Measurements from ENCODE around the gene SIK3.

Gene SIK3

DNA sequence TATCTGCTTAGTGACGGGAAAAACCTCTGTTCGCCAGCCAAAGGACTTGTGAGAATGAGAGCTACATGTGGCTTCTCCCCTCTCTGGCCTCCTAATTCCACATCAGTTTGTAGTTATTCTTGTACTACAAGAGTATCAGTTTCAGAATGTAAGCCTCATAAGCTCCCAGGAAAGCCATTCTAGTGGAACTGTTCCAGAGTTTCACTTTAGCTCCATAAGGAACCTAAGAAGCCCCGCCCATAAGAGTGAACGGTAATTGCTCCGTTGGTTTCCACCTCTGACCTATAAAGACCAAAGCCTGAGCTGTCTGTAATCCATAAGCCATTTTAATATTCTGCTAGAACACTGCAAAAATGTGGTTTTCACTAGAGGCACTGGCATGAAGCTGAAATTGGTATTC is 53.0 kb downstream of the SIK3 start:
- H3K4me3 ChIP-seq (ENCODE audit: low read depth, low read length), result no peak overlapping the region
- TF ChIP-seq MYC (IDR thresholded peaks at IDR 0.05; ENCODE audit: low read depth, low read length), result no peak
- TF ChIP-seq, protein P1, sequence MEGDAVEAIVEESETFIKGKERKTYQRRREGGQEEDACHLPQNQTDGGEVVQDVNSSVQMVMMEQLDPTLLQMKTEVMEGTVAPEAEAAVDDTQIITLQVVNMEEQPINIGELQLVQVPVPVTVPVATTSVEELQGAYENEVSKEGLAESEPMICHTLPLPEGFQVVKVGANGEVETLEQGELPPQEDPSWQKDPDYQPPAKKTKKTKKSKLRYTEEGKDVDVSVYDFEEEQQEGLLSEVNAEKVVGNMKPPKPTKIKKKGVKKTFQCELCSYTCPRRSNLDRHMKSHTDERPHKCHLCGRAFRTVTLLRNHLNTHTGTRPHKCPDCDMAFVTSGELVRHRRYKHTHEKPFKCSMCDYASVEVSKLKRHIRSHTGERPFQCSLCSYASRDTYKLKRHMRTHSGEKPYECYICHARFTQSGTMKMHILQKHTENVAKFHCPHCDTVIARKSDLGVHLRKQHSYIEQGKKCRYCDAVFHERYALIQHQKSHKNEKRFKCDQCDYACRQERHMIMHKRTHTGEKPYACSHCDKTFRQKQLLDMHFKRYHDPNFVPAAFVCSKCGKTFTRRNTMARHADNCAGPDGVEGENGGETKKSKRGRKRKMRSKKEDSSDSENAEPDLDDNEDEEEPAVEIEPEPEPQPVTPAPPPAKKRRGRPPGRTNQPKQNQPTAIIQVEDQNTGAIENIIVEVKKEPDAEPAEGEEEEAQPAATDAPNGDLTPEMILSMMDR (IDR thresholded peaks at IDR 0.05; ENCODE audit: low read depth, low read length), result no peak
- TF ChIP-seq, protein P2, sequence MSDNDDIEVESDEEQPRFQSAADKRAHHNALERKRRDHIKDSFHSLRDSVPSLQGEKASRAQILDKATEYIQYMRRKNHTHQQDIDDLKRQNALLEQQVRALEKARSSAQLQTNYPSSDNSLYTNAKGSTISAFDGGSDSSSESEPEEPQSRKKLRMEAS (IDR thresholded peaks at IDR 0.05; ENCODE audit: low read depth, low read length), result no peak
- TF ChIP-seq POLR2A (IDR thresholded peaks at IDR 0.05; ENCODE audit: extremely low read depth, insufficient read length), result no peak
- no peak for DNase-seq (ENCODE audit: low read depth)

DNA sequence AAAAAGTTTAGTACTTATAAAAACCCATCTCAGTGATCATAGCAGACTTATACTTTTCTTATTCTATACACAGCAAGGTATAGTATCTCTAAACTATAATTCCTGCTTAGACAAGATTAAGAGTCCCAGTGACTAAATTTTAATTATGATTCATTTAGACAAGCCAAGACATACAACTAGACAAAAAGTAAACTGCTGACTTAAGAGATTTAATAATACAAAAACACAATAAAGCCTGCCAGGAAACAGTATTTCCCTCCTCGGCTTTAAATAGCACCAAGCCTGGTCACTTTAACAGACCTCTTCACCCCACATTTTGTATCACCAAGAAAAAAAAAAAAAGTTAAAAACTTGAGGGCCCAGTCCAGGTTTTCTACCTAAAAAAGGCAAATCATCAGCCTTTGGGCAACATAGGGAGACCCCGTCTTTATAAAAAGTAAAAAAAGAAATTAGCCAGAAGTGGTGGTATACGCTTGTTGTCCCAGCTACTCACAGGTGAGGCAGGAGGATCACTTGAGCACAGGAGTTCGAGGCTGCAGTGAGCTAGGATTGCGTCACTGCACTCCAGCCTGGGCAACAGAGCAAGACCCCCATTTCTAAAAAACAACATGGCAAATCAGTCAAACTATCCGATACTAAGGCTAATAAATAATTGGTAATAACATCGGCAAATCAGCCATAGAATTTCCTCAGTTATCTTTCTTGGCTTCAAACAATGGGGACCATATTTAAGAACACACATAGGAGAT is 53.8 kb downstream of the SIK3 start:
- H3K4me3 ChIP-seq (ENCODE audit: low read depth, low read length), result no peak overlapping the region
- TF ChIP-seq POLR2A (IDR thresholded peaks at IDR 0.05; ENCODE audit: extremely low read depth, insufficient read length) (no peak), MYC (IDR thresholded peaks at IDR 0.05; ENCODE audit: low read depth, low read length) (no peak)
- TF ChIP-seq, protein P1 (IDR thresholded peaks at IDR 0.05; ENCODE audit: low read depth, low read length), result no peak
- TF ChIP-seq, protein P2 (IDR thresholded peaks at IDR 0.05; ENCODE audit: low read depth, low read length), result no peak
- no peak for DNase-seq (ENCODE audit: low read depth)

DNA sequence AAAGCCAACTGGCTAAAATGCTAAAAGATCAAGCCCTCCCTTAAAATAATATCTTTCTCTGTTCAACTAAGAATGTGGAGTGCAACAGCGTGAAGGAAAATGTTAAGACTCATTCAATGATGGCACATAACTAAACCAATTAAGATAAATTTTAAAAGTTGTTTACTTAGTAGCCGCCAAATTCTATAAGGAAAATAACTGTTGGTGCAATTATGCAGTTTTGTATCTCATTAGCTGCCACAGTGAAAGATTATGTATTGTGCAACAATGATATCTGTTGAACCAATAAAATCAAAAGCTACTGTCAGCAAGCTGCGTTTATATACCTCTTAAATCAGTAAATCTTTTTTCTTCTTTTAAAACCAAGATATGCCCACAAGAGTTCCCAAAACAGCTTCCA is 55.5 kb downstream of the SIK3 start:
- no peak for DNase-seq (ENCODE audit: low read depth)
- no peak overlapping the region for H3K4me3 ChIP-seq (ENCODE audit: low read depth, low read length)
- TF ChIP-seq MYC (IDR thresholded peaks at IDR 0.05; ENCODE audit: low read depth, low read length), result no peak
- no peak for TF ChIP-seq POLR2A (IDR thresholded peaks at IDR 0.05; ENCODE audit: extremely low read depth, insufficient read length)
- TF ChIP-seq, protein P1 (IDR thresholded peaks at IDR 0.05; ENCODE audit: low read depth, low read length), result no peak
- TF ChIP-seq, protein P2 (IDR thresholded peaks at IDR 0.05; ENCODE audit: low read depth, low read length), result no peak

DNA sequence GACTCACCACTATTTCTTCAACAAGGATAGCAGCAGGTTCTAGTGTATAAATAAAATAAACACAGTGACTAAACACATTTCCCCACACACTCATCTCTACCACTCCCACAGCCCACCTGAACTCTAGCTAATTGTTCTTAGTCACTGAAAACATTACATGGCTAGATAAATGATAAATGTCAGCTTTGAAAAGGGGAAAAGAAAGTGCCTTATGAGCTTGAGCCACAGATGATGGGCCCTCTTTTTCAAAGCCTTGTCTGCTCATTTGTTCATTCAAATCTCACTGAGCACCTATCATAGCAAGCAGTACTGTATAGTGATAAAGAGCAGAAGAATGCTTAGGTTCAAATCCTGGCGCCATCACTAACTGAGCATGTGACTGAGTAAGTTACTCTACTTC is 58.3 kb downstream of the SIK3 start:
- no peak for TF ChIP-seq POLR2A (IDR thresholded peaks at IDR 0.05; ENCODE audit: extremely low read depth, insufficient read length)
- TF ChIP-seq MYC (IDR thresholded peaks at IDR 0.05; ENCODE audit: low read depth, low read length), result no peak
- TF ChIP-seq, protein P1 (IDR thresholded peaks at IDR 0.05; ENCODE audit: low read depth, low read length), result no peak
- TF ChIP-seq, protein P2 (IDR thresholded peaks at IDR 0.05; ENCODE audit: low read depth, low read length), result no peak
- H3K4me3 ChIP-seq (ENCODE audit: low read depth, low read length), result no peak overlapping the region
- no peak for DNase-seq (ENCODE audit: low read depth)

DNA sequence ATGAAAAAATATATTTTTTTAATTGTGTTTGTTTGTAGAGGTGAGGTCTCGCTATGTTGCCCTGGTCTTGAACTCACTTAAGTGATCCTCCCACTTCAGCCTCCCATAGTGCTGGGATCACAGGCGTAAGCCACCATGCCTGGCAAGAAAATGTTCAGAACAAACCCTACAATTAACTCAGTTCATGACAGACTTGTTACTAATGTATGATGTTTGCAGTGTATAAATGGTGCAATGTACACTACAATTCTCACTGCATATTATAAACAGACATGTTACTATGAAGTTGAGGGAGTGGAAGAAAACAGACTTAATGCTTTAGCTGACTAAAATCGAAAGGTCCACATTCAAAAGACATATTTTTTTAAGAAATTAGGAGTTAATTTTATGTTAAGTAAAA is 59.0 kb downstream of the SIK3 start:
- no peak overlapping the region for H3K4me3 ChIP-seq (ENCODE audit: low read depth, low read length)
- DNase-seq (ENCODE audit: low read depth), result no peak
- no peak for TF ChIP-seq POLR2A (IDR thresholded peaks at IDR 0.05; ENCODE audit: extremely low read depth, insufficient read length)
- TF ChIP-seq, protein P2 (IDR thresholded peaks at IDR 0.05; ENCODE audit: low read depth, low read length), result no peak
- TF ChIP-seq, protein P1 (IDR thresholded peaks at IDR 0.05; ENCODE audit: low read depth, low read length), result no peak
